H1 (cell line): ENCODE data around the gene AP5Z1. TPM values are rescaled to one million over a fixed set of nuclear protein-coding genes. Genes with fewer than 3 reads are reported as not detected.

Experiments
- CTCF ChIA-PET: fragments of 300-600 bp; sonication (Branson Sonifier 250); formaldehyde crosslinking; loops from one replicate; lab custom pipeline; 2021; ENCODE audit not compliant: partially characterized antibody; lab: Charles Lee
- POLR2A ChIA-PET: fragments of 300-600 bp; sonication (Branson Sonifier 250); formaldehyde crosslinking; loops from one replicate; lab custom pipeline; 2021; ENCODE audit warnings: inconsistent platforms; ENCODE audit not compliant: partially characterized antibody; lab: Charles Lee
- DNase-seq, 2 experiments: peaks; one replicate each; pipeline versions ENCODE4 v3.0.0 to v3.0.0-alpha.2; 2010 to 2022; ENCODE audit warnings: low spot score in 2 of 2, low read depth in 1 of 2, mixed read lengths in 1 of 2
- FAIRE-seq: peaks from 2 replicates; lab custom pipeline; 2011; peaks lifted over from hg19 to GRCh38; lab: Jason Lieb, UNC
- H2AFZ ChIP-seq: 2 replicates; pipeline ENCODE4 v1.8.1; 2012; ENCODE audit warnings: low read length, inconsistent platforms
- H2AK5ac ChIP-seq: 2 replicates; pipeline ENCODE4 v1.6.1; 2013; ENCODE audit warnings: low read depth, low read length
- H2BK120ac ChIP-seq: replicated peaks from 2 replicates; pipeline ENCODE3; 2013; ENCODE audit warnings: low read depth, low read length, inconsistent platforms
- H2BK12ac ChIP-seq: 2 replicates; pipeline ENCODE4 v1.6.1; 2013; ENCODE audit warnings: low read depth, low read length
- H2BK15ac ChIP-seq: 2 replicates; pipeline ENCODE4 v1.6.1; 2013; ENCODE audit warnings: low read length
- H2BK20ac ChIP-seq: 2 replicates; pipeline ENCODE4 v1.6.1; 2013; ENCODE audit warnings: low read length
- H2BK5ac ChIP-seq: 2 replicates; pipeline ENCODE4 v1.6.1; 2013; ENCODE audit warnings: low read depth, low read length
- H3K14ac ChIP-seq: 2 replicates; pipeline ENCODE4 v1.6.1; 2013; ENCODE audit warnings: inconsistent platforms; ENCODE audit not compliant: insufficient read length
- H3K18ac ChIP-seq: 2 replicates; pipeline ENCODE4 v1.6.1; 2013; ENCODE audit warnings: low read length; ENCODE audit errors: extremely low read depth
- H3K23ac ChIP-seq: 2 replicates; pipeline ENCODE4 v1.6.1; 2013; ENCODE audit warnings: inconsistent platforms; ENCODE audit not compliant: insufficient read length
- H3K23me2 ChIP-seq: 2 replicates; pipeline ENCODE4 v1.6.1; 2013; ENCODE audit warnings: low read depth, low read length
- H3K27ac ChIP-seq: 2 replicates; pipeline ENCODE4 v1.6.1; 2011; ENCODE audit warnings: low read depth, low read length, inconsistent platforms
- H3K27me3 ChIP-seq, 4 experiments: replicated peaks in 1 of 4; 1 replicate in 1 of 4; 2 replicates in 3 of 4; pipeline versions ENCODE4 v1.6.1 to v1.8.1; 2011 to 2013; ENCODE audit warnings: low read length in 3 of 4, mild to moderate bottlenecking in 3 of 4, inconsistent platforms in 2 of 4, mixed read lengths in 2 of 4, moderate library complexity in 1 of 4; ENCODE audit not compliant: control insufficient read depth in 3 of 4, insufficient read depth in 3 of 4; ENCODE audit errors: extremely low read depth in 1 of 4
- H3K36me3 ChIP-seq, 4 experiments: 2 replicates each; pipeline versions ENCODE4 v1.6.1 to v1.8.1; 2011 to 2013; ENCODE audit warnings: mild to moderate bottlenecking in 4 of 4, low read length in 3 of 4, moderate library complexity in 2 of 4, control low read depth in 1 of 4, inconsistent platforms in 1 of 4; ENCODE audit not compliant: insufficient read depth in 4 of 4, control insufficient read depth in 2 of 4
- H3K4ac ChIP-seq: replicated peaks from 2 replicates; pipeline ENCODE3; 2013; ENCODE audit warnings: low read length, low read depth, mixed read lengths, inconsistent platforms; ENCODE audit not compliant: insufficient read length
- H3K4me1 ChIP-seq, 4 experiments: replicated peaks in 1 of 4; 1 replicate in 1 of 4; 2 replicates in 3 of 4; pipeline versions ENCODE4 v1.6.1 to v1.8.1; 2011 to 2013; ENCODE audit warnings: low read length in 3 of 4, inconsistent platforms in 2 of 4, mixed read lengths in 1 of 4; ENCODE audit not compliant: insufficient read depth in 4 of 4, control insufficient read depth in 3 of 4
- H3K4me2 ChIP-seq, 2 experiments: 2 replicates each; pipeline versions ENCODE4 v1.6.1 to v1.8.1; 2011 to 2013; ENCODE audit warnings: low read depth in 2 of 2, low read length in 2 of 2, control low read depth in 1 of 2, inconsistent platforms in 1 of 2, mild to moderate bottlenecking in 1 of 2; ENCODE audit not compliant: insufficient read depth in 1 of 2
- H3K4me3 ChIP-seq, 4 experiments: fragments of 200-600, 300-600 bp in 1 of 4; sonication (generic), shearing (Covaris generic), sonication (Bioruptor Twin) in 1 of 4; 2 replicates each; pipeline versions ENCODE4 v1.5.1 to v1.8.1; 2011 to 2016; ENCODE audit warnings: low read length in 4 of 4, low read depth in 3 of 4, control low read depth in 2 of 4, inconsistent platforms in 2 of 4, mild to moderate bottlenecking in 2 of 4, mixed read lengths in 1 of 4, moderate library complexity in 1 of 4; ENCODE audit not compliant: insufficient read depth in 2 of 4; ENCODE audit errors: extremely low read depth in 1 of 4
- H3K56ac ChIP-seq: replicated peaks from 2 replicates; pipeline ENCODE3; 2013; ENCODE audit warnings: low read depth, mild to moderate bottlenecking, mixed read lengths, low read length, inconsistent platforms; ENCODE audit not compliant: insufficient read length
- H3K79me1 ChIP-seq: 2 replicates; pipeline ENCODE4 v1.6.1; 2013; ENCODE audit warnings: low read depth, low read length, control low read depth
- H3K79me2 ChIP-seq, 2 experiments: 2 replicates each; pipeline versions ENCODE4 v1.6.1 to v1.8.1; 2012 to 2013; ENCODE audit warnings: low read length in 2 of 2, mild to moderate bottlenecking in 2 of 2, inconsistent platforms in 1 of 2; ENCODE audit not compliant: insufficient read depth in 2 of 2, control insufficient read depth in 1 of 2
- H3K9ac ChIP-seq, 4 experiments: replicated peaks in 1 of 4; 1 replicate in 1 of 4; 2 replicates in 3 of 4; pipeline versions ENCODE4 v1.6.1 to v1.8.1; 2011 to 2013; ENCODE audit warnings: low read depth in 3 of 4, low read length in 3 of 4, control low read depth in 2 of 4, mild to moderate bottlenecking in 2 of 4, moderate library complexity in 2 of 4, inconsistent platforms in 1 of 4; ENCODE audit errors: extremely low read depth in 1 of 4
- H3K9me3 ChIP-seq, 2 experiments: 2 replicates each; pipeline versions ENCODE4 v1.6.1 to v1.8.1; 2012 to 2013; ENCODE audit warnings: mild to moderate bottlenecking in 2 of 2, moderate library complexity in 2 of 2, control low read depth in 1 of 2, inconsistent platforms in 1 of 2, low read depth in 1 of 2, low read length in 1 of 2, mixed read lengths in 1 of 2; ENCODE audit not compliant: insufficient read depth in 2 of 2
- H4K20me1 ChIP-seq, 2 experiments: replicated peaks in 1 of 2; 2 replicates each; pipeline versions ENCODE3 to v1.8.1; 2011 to 2013; ENCODE audit warnings: inconsistent platforms in 2 of 2, low read length in 2 of 2, mild to moderate bottlenecking in 1 of 2; ENCODE audit not compliant: insufficient read depth in 2 of 2, control insufficient read depth in 1 of 2
- H4K5ac ChIP-seq: 2 replicates; pipeline ENCODE4 v1.6.1; 2013; ENCODE audit warnings: low read length, low read depth, mixed read lengths, inconsistent platforms; ENCODE audit not compliant: insufficient read length
- H4K8ac ChIP-seq: 2 replicates; pipeline ENCODE4 v1.8.0; 2013; ENCODE audit warnings: mild to moderate bottlenecking, moderate library complexity, low read length, inconsistent platforms; ENCODE audit not compliant: insufficient read depth; ENCODE audit errors: extremely low read depth
- H4K91ac ChIP-seq: replicated peaks from 2 replicates; pipeline ENCODE3; 2013; ENCODE audit warnings: low read length, mixed read lengths, inconsistent platforms; ENCODE audit not compliant: insufficient read length
- BCL11A ChIP-seq, 2 experiments: IDR thresholded peaks; one replicate each; pipeline ENCODE4 v1.6.1; 2011; ENCODE audit warnings: low read depth in 2 of 2, low read length in 2 of 2, mild to moderate bottlenecking in 2 of 2
- CBX8 ChIP-seq: fragments of 300-800, 300-1000 bp; sonication (generic); IDR thresholded peaks from 2 replicates; pipeline ENCODE4 v1.7.1; 2016; ENCODE audit warnings: low read depth, low read length, borderline replicate concordance
- RXRA ChIP-seq: IDR thresholded peaks from 2 replicates; pipeline ENCODE4 v1.6.1; 2011; ENCODE audit warnings: low read depth, mild to moderate bottlenecking, low read length, moderate library complexity; ENCODE audit not compliant: insufficient read depth
- YY1 ChIP-seq: IDR thresholded peaks from 2 replicates; pipeline ENCODE4 v1.6.1; 2011; ENCODE audit warnings: low read depth, mild to moderate bottlenecking, low read length
- WGBS, 2 experiments: shearing (Covaris generic) in 1 of 2; methylation state at CpG; one replicate each; pipeline versions ENCODE4 v1.1.6 to v1.1.7; 2013 to 2015; ENCODE audit warnings: low lambda C conversion rate in 2 of 2, mixed read lengths in 2 of 2, inconsistent platforms in 1 of 2, low coverage in 1 of 2, missing lambda C conversion rate in 1 of 2; ENCODE audit not compliant: insufficient replicate concordance in 2 of 2, insufficient coverage in 1 of 2, insufficient read length in 1 of 2; ENCODE audit errors: extremely low coverage in 1 of 2, missing lambda C conversion rate in 1 of 2; 5-methylcytosine and 5-hydroxymethylcytosine counted together
- polyA plus RNA-seq, 7 experiments: library from polyadenylated mRNA; depleted of rRNA in 3 of 7; stranded (reverse) in 5 of 7; unstranded in 2 of 7; fragments of >200 nt in 5 of 7; fragments of 200-250 nt in 2 of 7; gene quantifications; 1 replicate in 5 of 7; 2 replicates in 1 of 7; 4 replicates in 1 of 7; pipeline versions ENCODE4 v1.2.1 to v1.2.3, GENCODE V29; 2011 to 2013; ENCODE audit warnings: missing spikeins in 2 of 7, mixed read lengths in 2 of 7
- total RNA-seq: library from RNA; stranded (reverse); fragmentation: NEBNext Ultra II Directional; extraction: Animal tissue kit (Norgen Biotek cat#: 25700); gene quantifications from 2 replicates; pipeline ENCODE4 v1.2.1, GENCODE V29; 2021

Gene AP5Z1
- total and polyA plus RNA-seq, 2 of the 8 experiments (the other 6 are each of a cell fraction or from before 2014, with no cell fraction given) = 24.0 to 24.7 TPM

DNA sequence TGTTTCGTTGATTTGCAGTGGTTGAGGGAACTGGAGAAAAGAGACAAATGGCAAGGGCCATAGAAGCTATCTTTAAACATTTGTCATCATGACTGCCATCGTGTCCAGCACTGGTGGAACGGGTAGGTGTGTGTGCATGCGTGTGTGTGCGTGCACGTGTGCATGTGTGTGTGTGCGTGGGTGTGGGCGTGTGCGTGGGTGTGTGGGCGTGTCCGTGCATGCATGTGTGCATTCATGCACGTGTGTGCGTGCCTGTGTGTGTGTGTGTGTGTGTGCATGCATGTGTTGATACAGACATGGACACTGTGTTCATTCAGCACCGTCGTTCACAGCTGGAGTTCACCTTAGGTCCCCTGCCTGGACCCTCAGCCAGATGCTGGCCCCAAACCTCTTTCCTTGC is 38.1 kb upstream of the AP5Z1 start:
- Histone ChIP-seq H3K18ac (no peak overlapping the region), H3K79me2 (no peaks in the 10 kb centered on the region), H2AK5ac (peak overlapping the region; percentile 91; the same call in 1 of the 2 replicates), H4K20me1 (peaks cover 13 to 18% of the 10 kb centered on the region in 2 experiments), H3K23me2 (no peaks in the 10 kb centered on the region), H4K5ac (no peak overlapping the region), H2BK20ac (no peak overlapping the region), H4K8ac (no peak overlapping the region), H3K4ac (no peak overlapping the region), H3K4me2 (no peak overlapping the region), H3K14ac (no peak overlapping the region), H3K27ac (no peak overlapping the region), H2BK120ac (no peak overlapping the region), H4K91ac (no peak overlapping the region), H3K56ac (no peak overlapping the region), H3K4me3 (no peak overlapping the region), H3K27me3 (peaks cover 0 to 17% (median 8%) of the 10 kb centered on the region in 4 experiments; a peak in 6 of 7 replicates), H3K4me1 (peaks cover 1 to 6% (median 4%) of the 10 kb centered on the region in 4 experiments; a peak in 4 of 7 replicates), H3K23ac (no peak overlapping the region), H2BK5ac (no peak overlapping the region), H3K36me3 (no peaks in the 10 kb centered on the region), H2AFZ (no peak overlapping the region), H2BK15ac (no peak overlapping the region), H2BK12ac (peak overlapping the region; percentile 60; the same call in 1 of the 2 replicates), H3K9me3 (no peaks in the 10 kb centered on the region), H3K79me1 (peaks cover 4% of the 10 kb centered on the region; the same call in 1 of the 2 replicates), H3K9ac (no peak overlapping the region)
- 90% methylated on average over 14 of the region's 15 CpGs; no CpG with 5 or more reads in 1 of the 2 experiments for WGBS, 2 experiments
- POLR2A ChIA-PET = no interaction called here
- FAIRE-seq (no peak), DNase-seq (no peak)
- CTCF ChIA-PET = interaction anchor here (1.1 kb wide), 1 partner anchor 22 kb away, joined by 3 read pairs; no protein-coding TSS in a partner anchor
- TF ChIP-seq RXRA (no peak), CBX8 (no peak), YY1 (no peak), BCL11A (IDR thresholded peaks at IDR 0.05; ENCODE audit: low read depth in 2 of 2, low read length in 2 of 2) (no peak)
